Neuronal stem cell (in vitro differentiated cells): ENCODE measurements around the gene MAD1L1.
"Not testable (repeated sequence)": the region's sequence is repeated elsewhere in the genome, so short reads cannot be mapped to it uniquely, and the experiment has no call there.

Source experiments
- DNase-seq: peaks from one replicate; pipeline ENCODE4 v3.0.0-alpha.2; 2013; ENCODE audit warnings: low spot score
- H2AFZ ChIP-seq: one replicate; pipeline ENCODE4 v1.6.1; 2013; ENCODE audit warnings: mild to moderate bottlenecking, low read length, inconsistent platforms
- H2AK5ac ChIP-seq: 2 replicates; pipeline ENCODE4 v1.6.1; 2013; ENCODE audit warnings: low read depth, mild to moderate bottlenecking, inconsistent platforms, low read length, moderate library complexity, mixed read lengths
- H2BK120ac ChIP-seq: 2 replicates; pipeline ENCODE4 v1.6.1; 2013; ENCODE audit warnings: low read depth, mild to moderate bottlenecking, inconsistent platforms, low read length, moderate library complexity, mixed read lengths
- H2BK12ac ChIP-seq: one replicate; pipeline ENCODE4 v1.6.1; 2013; ENCODE audit warnings: low read length, inconsistent platforms
- H2BK15ac ChIP-seq: 2 replicates; pipeline ENCODE4 v1.6.1; 2013; ENCODE audit warnings: mild to moderate bottlenecking, low read length, inconsistent platforms, mixed read lengths
- H2BK5ac ChIP-seq: one replicate; pipeline ENCODE4 v1.6.1; 2013; ENCODE audit warnings: inconsistent platforms, mild to moderate bottlenecking, low read length, moderate library complexity
- H3K14ac ChIP-seq: one replicate; pipeline ENCODE4 v1.6.1; 2013; ENCODE audit warnings: low read length, inconsistent platforms
- H3K18ac ChIP-seq: 2 replicates; pipeline ENCODE4 v1.6.1; 2013; ENCODE audit warnings: low read length, inconsistent platforms
- H3K23ac ChIP-seq: 2 replicates; pipeline ENCODE4 v1.6.1; 2013; ENCODE audit warnings: low read depth, mild to moderate bottlenecking, mixed read lengths, low read length, inconsistent platforms; ENCODE audit not compliant: poor library complexity
- H3K27ac ChIP-seq: replicated peaks from 3 replicates; pipeline ENCODE4 v1.5.1; 2013; ENCODE audit warnings: low read length, inconsistent platforms
- H3K27me3 ChIP-seq, 3 experiments: 2 replicates each; pipeline ENCODE4 v1.6.1; 2013; ENCODE audit warnings: low read length in 3 of 3, mild to moderate bottlenecking in 2 of 3, inconsistent platforms in 1 of 3, low read depth in 1 of 3, mixed read lengths in 1 of 3, moderate library complexity in 1 of 3; ENCODE audit not compliant: control insufficient read depth in 3 of 3, insufficient read depth in 3 of 3
- H3K36me3 ChIP-seq, 2 donors: replicated peaks in 1 of 2; 2 replicates each; pipeline ENCODE4 v1.6.1; 2013; ENCODE audit warnings: low read length in 2 of 2; ENCODE audit not compliant: control insufficient read depth in 2 of 2, insufficient read depth in 2 of 2
- H3K4ac ChIP-seq: 2 replicates; pipeline ENCODE4 v1.6.1; 2013; ENCODE audit warnings: inconsistent platforms, mild to moderate bottlenecking, low read length, moderate library complexity
- H3K4me1 ChIP-seq, 2 donors: 1 replicate in 1 of 2; 2 replicates in 1 of 2; pipeline ENCODE4 v1.6.1; 2013; ENCODE audit warnings: low read length in 2 of 2, low read depth in 1 of 2; ENCODE audit not compliant: control insufficient read depth in 2 of 2, insufficient read depth in 1 of 2
- H3K4me2 ChIP-seq: one replicate; pipeline ENCODE4 v1.6.1; 2013; ENCODE audit warnings: mild to moderate bottlenecking, low read length, inconsistent platforms; ENCODE audit not compliant: insufficient read depth, poor library complexity, severe bottlenecking
- H3K4me3 ChIP-seq, 2 donors: 2 replicates each; pipeline ENCODE4 v1.5.1; 2013; ENCODE audit warnings: low read length in 2 of 2, mild to moderate bottlenecking in 2 of 2, inconsistent platforms in 1 of 2, moderate library complexity in 1 of 2
- H3K79me1 ChIP-seq: one replicate; pipeline ENCODE4 v1.6.1; 2013; ENCODE audit warnings: low read depth, mild to moderate bottlenecking, inconsistent platforms, low read length, moderate library complexity
- H3K9ac ChIP-seq: one replicate; pipeline ENCODE4 v1.6.1; 2013; ENCODE audit warnings: mild to moderate bottlenecking, low read depth, low read length, inconsistent platforms; ENCODE audit not compliant: poor library complexity
- H3K9me3 ChIP-seq, 2 donors: replicated peaks in 1 of 2; 2 replicates each; pipeline versions ENCODE3 to v1.6.1; 2013; ENCODE audit warnings: low read length in 2 of 2, mild to moderate bottlenecking in 2 of 2, inconsistent platforms in 1 of 2, low read depth in 1 of 2, mixed read lengths in 1 of 2, moderate library complexity in 1 of 2; ENCODE audit not compliant: control insufficient read depth in 2 of 2, insufficient read depth in 1 of 2
- H4K8ac ChIP-seq: one replicate; pipeline ENCODE4 v1.6.1; 2013; ENCODE audit warnings: low read depth, mild to moderate bottlenecking, inconsistent platforms, low read length, moderate library complexity
- H4K91ac ChIP-seq: one replicate; pipeline ENCODE4 v1.6.1; 2013; ENCODE audit warnings: low read length, low read depth, mild to moderate bottlenecking, inconsistent platforms; ENCODE audit not compliant: poor library complexity
- WGBS, 2 donors: extraction: QIAGEN DNeasy Blood & Tissue Kit; methylation state at CpG; one replicate each; pipeline ENCODE4 v1.1.7; 2013; ENCODE audit warnings: missing lambda C conversion rate in 2 of 2, mixed read lengths in 1 of 2; ENCODE audit not compliant: insufficient read length in 2 of 2, insufficient replicate concordance in 1 of 2; ENCODE audit errors: extremely low coverage in 2 of 2; 5-methylcytosine and 5-hydroxymethylcytosine counted together

The MAD1L1 gene

GRCh38 chr7:1997537-1998076 is 235.1 kb downstream of the MAD1L1 start:
- H2BK5ac ChIP-seq = no peak overlapping the region
- peaks cover 10% of the 10 kb centered on the region in 2 donors for H3K4me1 ChIP-seq
- H3K4ac ChIP-seq = peak overlapping the region; percentile 53
- no peak for DNase-seq
- H3K36me3 ChIP-seq = no peaks in the 10 kb centered on the region
- peak overlapping the region; percentile 67 for H2BK15ac ChIP-seq
- no peaks in the 10 kb centered on the region for H3K9me3 ChIP-seq
- no peak overlapping the region for H4K91ac ChIP-seq
- peak overlapping the region; percentile 56 for H3K14ac ChIP-seq
- H3K4me2 ChIP-seq = no peak overlapping the region
- peaks cover 10% of the 10 kb centered on the region for H3K79me1 ChIP-seq
- no CpG with 5 or more reads among the region's 15 CpGs for WGBS, 2 donors
- no peak overlapping the region for H2AK5ac ChIP-seq
- no peak overlapping the region for H2AFZ ChIP-seq
- H3K4me3 ChIP-seq = no peak overlapping the region
- H3K27ac ChIP-seq = no peak overlapping the region
- H3K27me3 ChIP-seq = no peaks in the 10 kb centered on the region
- H4K8ac ChIP-seq = no peak overlapping the region
- peak overlapping the region; percentile 64 for H3K18ac ChIP-seq
- no peak overlapping the region for H3K9ac ChIP-seq
- peak overlapping the region; percentile 65 for H3K23ac ChIP-seq
- no peak overlapping the region for H2BK120ac ChIP-seq
- H2BK12ac ChIP-seq = no peak overlapping the region

GRCh38 chr7:1996816-1997215 is 235.9 kb downstream of the MAD1L1 start:
- H3K18ac ChIP-seq = no peak overlapping the region
- H3K9ac ChIP-seq = no peak overlapping the region
- DNase-seq = no peak
- H3K4ac ChIP-seq = no peak overlapping the region
- H3K9me3 ChIP-seq = no peaks in the 10 kb centered on the region
- H3K27me3 ChIP-seq = no peaks in the 10 kb centered on the region
- no peak overlapping the region for H2AFZ ChIP-seq
- no peak overlapping the region for H3K4me2 ChIP-seq
- H2AK5ac ChIP-seq = no peak overlapping the region
- H4K8ac ChIP-seq = no peak overlapping the region
- H2BK12ac ChIP-seq = no peak overlapping the region
- H2BK15ac ChIP-seq = no peak overlapping the region
- no peak overlapping the region for H3K27ac ChIP-seq
- H3K23ac ChIP-seq = no peak overlapping the region
- no CpG with 5 or more reads among the region's 9 CpGs for WGBS, 2 donors
- H3K36me3 ChIP-seq = no peaks in the 10 kb centered on the region
- H3K79me1 ChIP-seq = peaks cover 8% of the 10 kb centered on the region
- H4K91ac ChIP-seq = no peak overlapping the region
- no peak overlapping the region for H2BK5ac ChIP-seq
- H3K4me1 ChIP-seq = peaks cover 2 to 4% of the 10 kb centered on the region in 2 donors
- no peak overlapping the region for H2BK120ac ChIP-seq
- H3K4me3 ChIP-seq = no peak overlapping the region
- no peak overlapping the region for H3K14ac ChIP-seq

- not testable (repeated sequence) for H3K27ac ChIP-seq, H3K79me1 ChIP-seq, H2BK12ac ChIP-seq, H3K4me2 ChIP-seq, H3K4me1 ChIP-seq, H3K27me3 ChIP-seq, H2BK15ac ChIP-seq, H4K91ac ChIP-seq, H2AFZ ChIP-seq, H2BK120ac ChIP-seq, H3K9me3 ChIP-seq, H3K9ac ChIP-seq, H2AK5ac ChIP-seq, H3K4ac ChIP-seq, DNase-seq, H2BK5ac ChIP-seq, H3K4me3 ChIP-seq, H4K8ac ChIP-seq, H3K18ac ChIP-seq, H3K36me3 ChIP-seq
- no CpG with 5 or more reads among the region's 24 CpGs for WGBS, 2 donors
- Histone ChIP-seq H3K14ac (peak overlapping the region; percentile 82), H3K23ac (peak overlapping the region; percentile 75)
Observed at GRCh38 chr7:1995911-1996420, 236.8 kb downstream of the MAD1L1 start.

GRCh38 chr7:1995426-1995825 is 237.3 kb downstream of the MAD1L1 start:
- Histone ChIP-seq H3K36me3 (no peaks in the 10 kb centered on the region), H2BK120ac (no peak overlapping the region), H3K27ac (no peak overlapping the region), H3K79me1 (peaks cover 6% of the 10 kb centered on the region), H3K27me3 (no peaks in the 10 kb centered on the region), H3K14ac (no peak overlapping the region), H3K9ac (no peak overlapping the region), H4K91ac (no peak overlapping the region), H2AFZ (no peak overlapping the region), H3K4me3 (no peak overlapping the region), H3K18ac (no peak overlapping the region), H2BK15ac (no peak overlapping the region), H2BK12ac (no peak overlapping the region), H3K4me2 (no peak overlapping the region), H4K8ac (no peak overlapping the region), H3K23ac (peak overlapping the region; percentile 75), H3K9me3 (no peaks in the 10 kb centered on the region), H2BK5ac (no peak overlapping the region), H3K4ac (no peak overlapping the region), H2AK5ac (no peak overlapping the region), H3K4me1 (peaks cover 0 to 4% of the 10 kb centered on the region in 2 donors)
- WGBS, 2 donors = no CpG with 5 or more reads among the region's 11 CpGs
- no peak for DNase-seq
